Ovary (tissue), 3 donors: ENCODE data around the gene CEP350.

ENCODE experiments used
- EP300 ChIP-seq: sonication (generic); formaldehyde crosslinking; IDR thresholded peaks from one replicate; pipeline ENCODE4 v1.6.1; 2017; ENCODE audit warnings: antibody characterized with exemption
- POLR2A ChIP-seq: fragments of 450-650 bp; IDR thresholded peaks from one replicate; pipeline ENCODE4 v1.6.1; 2017; ENCODE audit warnings: antibody characterized with exemption, mild to moderate bottlenecking, moderate library complexity
- TF ChIP-seq, protein P1 (sequence below), 3 donors: fragments of 450-650 bp in 2 of 3; fragments of 200-600 bp in 1 of 3; IDR thresholded peaks; one replicate each; pipeline versions ENCODE4 v1.5.1 to v1.8.0; 2016 to 2022; ENCODE audit warnings: antibody characterized with exemption in 3 of 3, mild to moderate bottlenecking in 1 of 3
- donor health status: DM: no; HTN: no; CAD: no.

- TF ChIP-seq, protein P1, sequence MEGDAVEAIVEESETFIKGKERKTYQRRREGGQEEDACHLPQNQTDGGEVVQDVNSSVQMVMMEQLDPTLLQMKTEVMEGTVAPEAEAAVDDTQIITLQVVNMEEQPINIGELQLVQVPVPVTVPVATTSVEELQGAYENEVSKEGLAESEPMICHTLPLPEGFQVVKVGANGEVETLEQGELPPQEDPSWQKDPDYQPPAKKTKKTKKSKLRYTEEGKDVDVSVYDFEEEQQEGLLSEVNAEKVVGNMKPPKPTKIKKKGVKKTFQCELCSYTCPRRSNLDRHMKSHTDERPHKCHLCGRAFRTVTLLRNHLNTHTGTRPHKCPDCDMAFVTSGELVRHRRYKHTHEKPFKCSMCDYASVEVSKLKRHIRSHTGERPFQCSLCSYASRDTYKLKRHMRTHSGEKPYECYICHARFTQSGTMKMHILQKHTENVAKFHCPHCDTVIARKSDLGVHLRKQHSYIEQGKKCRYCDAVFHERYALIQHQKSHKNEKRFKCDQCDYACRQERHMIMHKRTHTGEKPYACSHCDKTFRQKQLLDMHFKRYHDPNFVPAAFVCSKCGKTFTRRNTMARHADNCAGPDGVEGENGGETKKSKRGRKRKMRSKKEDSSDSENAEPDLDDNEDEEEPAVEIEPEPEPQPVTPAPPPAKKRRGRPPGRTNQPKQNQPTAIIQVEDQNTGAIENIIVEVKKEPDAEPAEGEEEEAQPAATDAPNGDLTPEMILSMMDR (IDR thresholded peaks at IDR 0.05): no peak
- no peak for TF ChIP-seq POLR2A
- TF ChIP-seq EP300: no peak
Observed at GRCh38 chr1:179929955-179930798, 24.4 kb upstream of the CEP350 start.
